Measurements from ENCODE around the gene VPS51. TPM values are rescaled to one million over a fixed set of nuclear protein-coding genes. Genes with fewer than 3 reads are reported as not detected.

The VPS51 gene
- total and polyA plus RNA-seq, 9 of the 15 experiments (the other 6 are each of a cell fraction or from before 2014, with no cell fraction given), result 1.8 to 143 (median 46.8) TPM

- TF ChIP-seq CTCFL (IDR thresholded peaks at IDR 0.05; ENCODE audit: borderline replicate concordance, insufficient read depth, low read depth, low read length, poor library complexity, severe bottlenecking) (no peak), TAL1 (IDR thresholded peaks at IDR 0.05) (no peak), ERF (CRISPR knock-in tag; IDR thresholded peaks at IDR 0.05) (peak; percentile 23; the same call in 1 of the 2 replicates), CBFB (CRISPR knock-in tag; IDR thresholded peaks at IDR 0.05) (peak; percentile 71; the same call in 1 of the 2 replicates), TEAD4 (IDR thresholded peaks at IDR 0.05; ENCODE audit: low read length) (no peak), TEAD4 (CRISPR knock-in tag; IDR thresholded peaks at IDR 0.05; ENCODE audit: borderline replicate concordance) (no peak), ZFX (CRISPR knock-in tag; IDR thresholded peaks at IDR 0.05) (peak; percentile 83), C11orf30 (IDR thresholded peaks at IDR 0.05; ENCODE audit: low read depth) (peak; percentile 97), KAT2B (IDR thresholded peaks at IDR 0.05; ENCODE audit: low read depth, low read length) (no peak), MEF2A (IDR thresholded peaks at IDR 0.05; ENCODE audit: control insufficient read depth, low read depth, low read length) (no peak), MYBL2 (IDR thresholded peaks at IDR 0.05; ENCODE audit: low read depth) (peak; percentile 91), MYBL2 (CRISPR knock-in tag; IDR thresholded peaks at IDR 0.05; ENCODE audit: borderline replicate concordance) (no peak), CBX1 (IDR thresholded peaks at IDR 0.05; ENCODE audit: low read depth) (peak; percentile 80; the same call in 1 of the 2 replicates), NR1H2 (CRISPR knock-in tag; IDR thresholded peaks at IDR 0.05) (peak; percentile 96; the same call in 1 of the 2 replicates), NFYB (IDR thresholded peaks at IDR 0.05; ENCODE audit: extremely low read depth, insufficient read length) (no peak), ID3 (CRISPR knock-in tag; IDR thresholded peaks at IDR 0.05) (no peak), ID3 (tag; IDR thresholded peaks at IDR 0.05) (peak; percentile 61; the same call in 1 of the 2 replicates), ELF4 (CRISPR knock-in tag; IDR thresholded peaks at IDR 0.05) (peak; percentile 96), THAP7 (CRISPR knock-in tag; IDR thresholded peaks at IDR 0.05) (no peak; the same call in 1 of the 2 replicates), KLF1 (tag; IDR thresholded peaks at IDR 0.05) (no peak), CTBP1 (IDR thresholded peaks at IDR 0.05; ENCODE audit: borderline replicate concordance) (peak; percentile 65; the same call in 1 of the 2 replicates)
- TF ChIP-seq, protein P1, sequence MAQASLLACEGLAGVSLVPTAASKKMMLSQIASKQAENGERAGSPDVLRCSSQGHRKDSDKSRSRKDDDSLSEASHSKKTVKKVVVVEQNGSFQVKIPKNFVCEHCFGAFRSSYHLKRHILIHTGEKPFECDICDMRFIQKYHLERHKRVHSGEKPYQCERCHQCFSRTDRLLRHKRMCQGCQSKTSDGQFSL (CRISPR knock-in tag; IDR thresholded peaks at IDR 0.05), result 0 out of 2 replicates have a peak, but pooled peaks have one; percentile 33
- TF ChIP-seq, protein P1 (tag; IDR thresholded peaks at IDR 0.05), result no peak
- TF ChIP-seq, protein P2, sequence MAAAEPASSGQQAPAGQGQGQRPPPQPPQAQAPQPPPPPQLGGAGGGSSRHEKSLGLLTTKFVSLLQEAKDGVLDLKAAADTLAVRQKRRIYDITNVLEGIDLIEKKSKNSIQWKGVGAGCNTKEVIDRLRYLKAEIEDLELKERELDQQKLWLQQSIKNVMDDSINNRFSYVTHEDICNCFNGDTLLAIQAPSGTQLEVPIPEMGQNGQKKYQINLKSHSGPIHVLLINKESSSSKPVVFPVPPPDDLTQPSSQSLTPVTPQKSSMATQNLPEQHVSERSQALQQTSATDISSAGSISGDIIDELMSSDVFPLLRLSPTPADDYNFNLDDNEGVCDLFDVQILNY (CRISPR knock-in tag; IDR thresholded peaks at IDR 0.05), result peak; percentile 91
Measured at GRCh38 chr11:65083834-65084597, 12.0 kb upstream of the VPS51 start, which contains the start of the genes CDCA5 and ZFPL1 (continued).

Data from K562 (cell line).